ENCODE measurements around the gene MRPL36. TPM values are rescaled to one million over a fixed set of nuclear protein-coding genes. Genes with fewer than 3 reads are reported as not detected.

The MRPL36 gene
- total and polyA plus RNA-seq, 4 donors: 25.1 to 62.2 (median 39.0) TPM

GRCh38 chr5:1834022-1834551 lies 34.5 kb upstream of the MRPL36 start:
- no peaks in the 10 kb centered on the region for H3K9me3 ChIP-seq (ENCODE audit: control insufficient read depth, low read length)
- 66 to 69% methylated on average over 21 to 22 of the region's 22 CpGs for WGBS, 2 donors
- no peak overlapping the region for H3K4me3 ChIP-seq (ENCODE audit: low read length in 2 of 2)
- intact Hi-C loops (cut with DNase I): no loop called here
- DNase-seq (peak in 1 of 2 donors; percentile 68), ATAC-seq (ENCODE audit: low FRiP score) (no peak)
- H3K36me3 ChIP-seq (ENCODE audit: control insufficient read depth in 1 of 2, insufficient read depth in 2 of 2, low read length in 1 of 2): no peaks in the 10 kb centered on the region
- no peak overlapping the region for H3K27ac ChIP-seq (ENCODE audit: low read depth in 1 of 2, low read length in 2 of 2)
- H3K27me3 ChIP-seq (ENCODE audit: control insufficient read depth in 1 of 2, insufficient read depth in 2 of 2, low read length in 1 of 2): no peaks in the 10 kb centered on the region
- H3K4me1 ChIP-seq (ENCODE audit: control insufficient read depth in 1 of 2, insufficient read depth in 2 of 2, low read length in 2 of 2): no peaks in the 10 kb centered on the region

GRCh38 chr5:1833264-1834021 lies 33.8 kb upstream of the MRPL36 start:
- no peak for ATAC-seq (ENCODE audit: low FRiP score)
- Histone ChIP-seq H3K4me1 (ENCODE audit: control insufficient read depth in 1 of 2, insufficient read depth in 2 of 2, low read length in 2 of 2) (no peaks in the 10 kb centered on the region), H3K36me3 (ENCODE audit: control insufficient read depth in 1 of 2, insufficient read depth in 2 of 2, low read length in 1 of 2) (no peaks in the 10 kb centered on the region), H3K27me3 (ENCODE audit: control insufficient read depth in 1 of 2, insufficient read depth in 2 of 2, low read length in 1 of 2) (no peaks in the 10 kb centered on the region), H3K9me3 (ENCODE audit: control insufficient read depth, low read length) (no peaks in the 10 kb centered on the region), H3K4me3 (ENCODE audit: low read length in 2 of 2) (no peak overlapping the region), H3K27ac (ENCODE audit: low read depth in 1 of 2, low read length in 2 of 2) (no peak overlapping the region)
- intact Hi-C loops (cut with DNase I): no loop called here
- 85 to 87% methylated on average over 16 of the region's 16 CpGs for WGBS, 2 donors
- DNase-seq: peak in 1 of 2 donors; percentile 55

GRCh38 chr5:1832511-1833250 lies 33.0 kb upstream of the MRPL36 start:
- DNase-seq: peak in 1 of 2 donors; percentile 65
- no peaks in the 10 kb centered on the region for H3K36me3 ChIP-seq (ENCODE audit: control insufficient read depth in 1 of 2, insufficient read depth in 2 of 2, low read length in 1 of 2)
- intact Hi-C loops (cut with DNase I): no loop called here
- ATAC-seq (ENCODE audit: low FRiP score): no peak
- H3K9me3 ChIP-seq (ENCODE audit: control insufficient read depth, low read length): no peaks in the 10 kb centered on the region
- H3K4me1 ChIP-seq (ENCODE audit: control insufficient read depth in 1 of 2, insufficient read depth in 2 of 2, low read length in 2 of 2): no peaks in the 10 kb centered on the region
- 76 to 80% methylated on average over 28 of the region's 28 CpGs for WGBS, 2 donors
- no peaks in the 10 kb centered on the region for H3K27me3 ChIP-seq (ENCODE audit: control insufficient read depth in 1 of 2, insufficient read depth in 2 of 2, low read length in 1 of 2)
- H3K27ac ChIP-seq (ENCODE audit: low read depth in 1 of 2, low read length in 2 of 2): no peak overlapping the region
- H3K4me3 ChIP-seq (ENCODE audit: low read length in 2 of 2): no peak overlapping the region

- Histone ChIP-seq H3K9me3 (ENCODE audit: control insufficient read depth, low read length) (no peaks in the 10 kb centered on the region), H3K4me1 (ENCODE audit: control insufficient read depth in 1 of 2, insufficient read depth in 2 of 2, low read length in 2 of 2) (no peaks in the 10 kb centered on the region), H3K27me3 (ENCODE audit: control insufficient read depth in 1 of 2, insufficient read depth in 2 of 2, low read length in 1 of 2) (no peaks in the 10 kb centered on the region), H3K36me3 (ENCODE audit: control insufficient read depth in 1 of 2, insufficient read depth in 2 of 2, low read length in 1 of 2) (no peaks in the 10 kb centered on the region), H3K27ac (ENCODE audit: low read depth in 1 of 2, low read length in 2 of 2) (no peak overlapping the region), H3K4me3 (ENCODE audit: low read length in 2 of 2) (no peak overlapping the region)
- DNase-seq (peak in 1 of 2 donors; percentile 61), ATAC-seq (ENCODE audit: low FRiP score) (no peak)
- WGBS, 2 donors: 25 to 31% methylated on average over 14 of the region's 14 CpGs
- intact Hi-C loops (cut with DNase I): no loop called here
These were observed 32.2 kb upstream of the MRPL36 start for GRCh38 chr5:1831677-1832313.

GRCh38 chr5:1831257-1831656 lies 31.6 kb upstream of the MRPL36 start:
- no peak overlapping the region for H3K4me3 ChIP-seq (ENCODE audit: low read length in 2 of 2)
- DNase-seq (peak in 1 of 2 donors; percentile 16), ATAC-seq (ENCODE audit: low FRiP score) (no peak)
- no peaks in the 10 kb centered on the region for H3K9me3 ChIP-seq (ENCODE audit: control insufficient read depth, low read length)
- intact Hi-C loops (cut with DNase I): no loop called here
- 86 to 88% methylated on average over 11 of the region's 11 CpGs for WGBS, 2 donors
- H3K27ac ChIP-seq (ENCODE audit: low read depth in 1 of 2, low read length in 2 of 2): no peak overlapping the region
- H3K36me3 ChIP-seq (ENCODE audit: control insufficient read depth in 1 of 2, insufficient read depth in 2 of 2, low read length in 1 of 2): no peaks in the 10 kb centered on the region
- no peaks in the 10 kb centered on the region for H3K27me3 ChIP-seq (ENCODE audit: control insufficient read depth in 1 of 2, insufficient read depth in 2 of 2, low read length in 1 of 2)
- H3K4me1 ChIP-seq (ENCODE audit: control insufficient read depth in 1 of 2, insufficient read depth in 2 of 2, low read length in 2 of 2): no peaks in the 10 kb centered on the region

GRCh38 chr5:1830571-1831228 lies 31.1 kb upstream of the MRPL36 start:
- ATAC-seq (ENCODE audit: low FRiP score) (no peak), DNase-seq (peak in 1 of 2 donors; percentile 31)
- Histone ChIP-seq H3K9me3 (ENCODE audit: control insufficient read depth, low read length) (no peaks in the 10 kb centered on the region), H3K4me1 (ENCODE audit: control insufficient read depth in 1 of 2, insufficient read depth in 2 of 2, low read length in 2 of 2) (no peaks in the 10 kb centered on the region), H3K27me3 (ENCODE audit: control insufficient read depth in 1 of 2, insufficient read depth in 2 of 2, low read length in 1 of 2) (no peaks in the 10 kb centered on the region), H3K4me3 (ENCODE audit: low read length in 2 of 2) (no peak overlapping the region), H3K27ac (ENCODE audit: low read depth in 1 of 2, low read length in 2 of 2) (no peak overlapping the region), H3K36me3 (ENCODE audit: control insufficient read depth in 1 of 2, insufficient read depth in 2 of 2, low read length in 1 of 2) (no peaks in the 10 kb centered on the region)
- intact Hi-C loops (cut with DNase I): no loop called here
- 82 to 84% methylated on average over 17 of the region's 17 CpGs for WGBS, 2 donors

GRCh38 chr5:1827886-1828397 lies 28.3 kb upstream of the MRPL36 start:
- WGBS, 2 donors: 52 to 56% methylated on average over 18 to 39 of the region's 39 CpGs
- Histone ChIP-seq H3K27me3 (ENCODE audit: control insufficient read depth in 1 of 2, insufficient read depth in 2 of 2, low read length in 1 of 2) (no peaks in the 10 kb centered on the region), H3K36me3 (ENCODE audit: control insufficient read depth in 1 of 2, insufficient read depth in 2 of 2, low read length in 1 of 2) (no peaks in the 10 kb centered on the region), H3K27ac (ENCODE audit: low read depth in 1 of 2, low read length in 2 of 2) (no peak overlapping the region), H3K4me1 (ENCODE audit: control insufficient read depth in 1 of 2, insufficient read depth in 2 of 2, low read length in 2 of 2) (no peaks in the 10 kb centered on the region), H3K4me3 (ENCODE audit: low read length in 2 of 2) (no peak overlapping the region), H3K9me3 (ENCODE audit: control insufficient read depth, low read length) (no peaks in the 10 kb centered on the region)
- intact Hi-C loops (cut with DNase I): no loop called here
- no peak for ATAC-seq (ENCODE audit: low FRiP score)
- DNase-seq: peak in 1 of 2 donors; percentile 56

Measured in aorta (tissue), 5 donors.